ENCODE data around the gene DAPK1. TPM values are rescaled to one million over a fixed set of nuclear protein-coding genes. Genes with fewer than 3 reads are reported as not detected.
"Not testable (repeated sequence)": the region's sequence is repeated elsewhere in the genome, so short reads cannot be mapped to it uniquely, and the experiment has no call there.

The DAPK1 gene
- total RNA-seq, 1 donor from 2014 or later: 5.3 TPM

- DNase-seq (no peak), ATAC-seq (ENCODE audit: poor library complexity) (no peak)
- intact Hi-C loops (cut with DNase I): no loop called here
Observed at GRCh38 chr9:87533271-87533670, 35.6 kb downstream of the DAPK1 start.

GRCh38 chr9:87534036-87534435 lies 36.4 kb downstream of the DAPK1 start:
- no peak for ATAC-seq (ENCODE audit: poor library complexity)
- DNase-seq: no peak
- intact Hi-C loops (cut with DNase I): no loop called here

- no peak for ATAC-seq (ENCODE audit: poor library complexity)
- DNase-seq: no peak
- intact Hi-C loops (cut with DNase I): no loop called here
Observed at GRCh38 chr9:87534957-87535356, 37.3 kb downstream of the DAPK1 start.

- intact Hi-C loops (cut with DNase I): no loop called here
- ATAC-seq (ENCODE audit: poor library complexity) (no peak), DNase-seq (no peak)
Observed at GRCh38 chr9:87535817-87536539, 38.3 kb downstream of the DAPK1 start.

GRCh38 chr9:87537625-87538024 lies 40.0 kb downstream of the DAPK1 start:
- ATAC-seq (ENCODE audit: poor library complexity) (no peak), DNase-seq (no peak)
- intact Hi-C loops (cut with DNase I): no loop called here

GRCh38 chr9:87540444-87541105 lies 42.9 kb downstream of the DAPK1 start:
- intact Hi-C loops (cut with DNase I): no loop called here
- ATAC-seq (ENCODE audit: poor library complexity) (no peak), DNase-seq (no peak)

- intact Hi-C loops (cut with DNase I): no loop called here
- no peak for ATAC-seq (ENCODE audit: poor library complexity)
- no peak for DNase-seq
Observed at GRCh38 chr9:87541663-87542062, 44.0 kb downstream of the DAPK1 start.

GRCh38 chr9:87542141-87542540 lies 44.5 kb downstream of the DAPK1 start:
- intact Hi-C loops (cut with DNase I): no loop called here
- ATAC-seq (ENCODE audit: poor library complexity): no peak
- no peak for DNase-seq

GRCh38 chr9:87543251-87543650 lies 45.6 kb downstream of the DAPK1 start:
- ATAC-seq (ENCODE audit: poor library complexity): no peak
- intact Hi-C loops (cut with DNase I): no loop called here
- DNase-seq: no peak

GRCh38 chr9:87545858-87546257 lies 48.2 kb downstream of the DAPK1 start:
- no peak for ATAC-seq (ENCODE audit: poor library complexity)
- no peak for DNase-seq
- intact Hi-C loops (cut with DNase I): no loop called here

GRCh38 chr9:87546704-87547103 lies 49.0 kb downstream of the DAPK1 start:
- ATAC-seq (ENCODE audit: poor library complexity): no peak
- DNase-seq: no peak
- intact Hi-C loops (cut with DNase I): no loop called here

- intact Hi-C loops (cut with DNase I): no loop called here
- no peak for ATAC-seq (ENCODE audit: poor library complexity)
- no peak for DNase-seq
Observed at GRCh38 chr9:87547671-87548081, 50.0 kb downstream of the DAPK1 start.

- no peak for ATAC-seq (ENCODE audit: poor library complexity)
- intact Hi-C loops (cut with DNase I): no loop called here
- DNase-seq: no peak
Observed at GRCh38 chr9:87548159-87548558, 50.5 kb downstream of the DAPK1 start.

- ATAC-seq (ENCODE audit: poor library complexity); DNase-seq; intact Hi-C loops (cut with DNase I): not testable (repeated sequence)
Observed at GRCh38 chr9:87549088-87549487, 51.4 kb downstream of the DAPK1 start.

- DNase-seq (no peak), ATAC-seq (ENCODE audit: poor library complexity) (no peak)
Observed at GRCh38 chr9:87549791-87550190, 52.1 kb downstream of the DAPK1 start.

GRCh38 chr9:87550253-87550954 lies 52.7 kb downstream of the DAPK1 start:
- DNase-seq (no peak), ATAC-seq (ENCODE audit: poor library complexity) (no peak)
- intact Hi-C loops (cut with DNase I): no loop called here

More at GRCh38 chr9:87549791-87550190, 52.1 kb downstream of the DAPK1 start:
- intact Hi-C loops (cut with DNase I): no loop called here

- no peak for DNase-seq
- intact Hi-C loops (cut with DNase I): no loop called here
- ATAC-seq (ENCODE audit: poor library complexity): no peak
Observed at GRCh38 chr9:87551772-87552217, 54.1 kb downstream of the DAPK1 start.

- no peak for DNase-seq
- peak; percentile 40 for ATAC-seq (ENCODE audit: poor library complexity)
- intact Hi-C loops (cut with DNase I): no loop called here
Observed at GRCh38 chr9:87554171-87554910, 56.7 kb downstream of the DAPK1 start.

- no peak for DNase-seq
- peak; percentile 59 for ATAC-seq (ENCODE audit: poor library complexity)
- intact Hi-C loops (cut with DNase I): no loop called here
Observed at GRCh38 chr9:87554976-87555375, 57.3 kb downstream of the DAPK1 start.

Data from Right ventricle myocardium superior (tissue), 1 donor.